HepG2 (cell line): ENCODE data around the gene WWC2. TPM values are rescaled to one million over a fixed set of nuclear protein-coding genes. Genes with fewer than 3 reads are reported as not detected.

Source experiments
- AHR ChIP-seq: IDR thresholded peaks from 2 replicates; pipeline ENCODE4 v1.6.1; 2018; ENCODE audit warnings: missing genetic modification reagents, missing compliant biosample characterization
- FOXJ3 ChIP-seq: sonication (generic); formaldehyde crosslinking; IDR thresholded peaks from 2 replicates; pipeline ENCODE4 v1.4.0; 2020; ENCODE audit warnings: missing genetic modification reagents, mild to moderate bottlenecking, borderline replicate concordance
- HNF4G ChIP-seq, 2 experiments: sonication (generic) in 1 of 2; formaldehyde crosslinking in 1 of 2; IDR thresholded peaks; 2 replicates each; pipeline versions ENCODE4 v1.4.0 to v1.6.1; 2011 to 2020; ENCODE audit warnings: borderline replicate concordance in 2 of 2, low read depth in 2 of 2, mild to moderate bottlenecking in 2 of 2, low read length in 1 of 2, missing genetic modification reagents in 1 of 2, moderate library complexity in 1 of 2
- POGZ ChIP-seq: sonication (generic); formaldehyde crosslinking; IDR thresholded peaks from 2 replicates; pipeline ENCODE4 v1.4.0; 2020; ENCODE audit warnings: mild to moderate bottlenecking, missing genetic modification reagents
- SIX1 ChIP-seq: sonication (generic); formaldehyde crosslinking; IDR thresholded peaks from 2 replicates; pipeline ENCODE4 v1.4.0; 2020; ENCODE audit warnings: missing genetic modification reagents, borderline replicate concordance
- ZFP37 ChIP-seq: sonication (generic); formaldehyde crosslinking; IDR thresholded peaks from 2 replicates; pipeline ENCODE4 v1.4.0; 2020; ENCODE audit warnings: missing genetic modification reagents, borderline replicate concordance
- polyA plus RNA-seq, 8 experiments: library from polyadenylated mRNA; depleted of rRNA in 3 of 8; stranded (reverse) in 7 of 8; unstranded in 1 of 8; fragments of >200 nt; fragmentation: Illumina TruSeq in 4 of 8; extraction: Trizol in 4 of 8; gene quantifications; 2 replicates each; pipeline versions ENCODE4 v1.2.1 to v1.2.3, GENCODE V29; 2011 to 2016; ENCODE audit warnings: low read depth in 4 of 8, missing spikeins in 1 of 8, mixed read lengths in 1 of 8; ENCODE audit not compliant: insufficient read depth in 1 of 8
- total RNA-seq, 5 experiments: library from RNA; depleted of rRNA; stranded (reverse); fragments of >200 nt; fragmentation: Illumina TruSeq; extraction: Trizol; gene quantifications; 2 replicates each; pipeline ENCODE4 v1.2.3, GENCODE V29; 2016; ENCODE audit warnings: low read depth in 1 of 5
- TF ChIP-seq, protein P1 (sequence below): sonication (generic); formaldehyde crosslinking; IDR thresholded peaks from one replicate; pipeline ENCODE4 v1.5.1; 2020; ENCODE audit warnings: mild to moderate bottlenecking, missing genetic modification reagents; ENCODE audit errors: not compliant biosample characterization
- TF ChIP-seq, protein P2 (sequence below): sonication (generic); formaldehyde crosslinking; IDR thresholded peaks from 2 replicates; pipeline ENCODE4 v1.8.0; 2022; ENCODE audit warnings: low read depth, missing genetic modification reagents
- TF ChIP-seq, protein P3 (sequence below): IDR thresholded peaks from 2 replicates; pipeline ENCODE4 v1.6.1; 2016; ENCODE audit warnings: control low read depth
- TF ChIP-seq, protein P4 (sequence below): sonication (generic); formaldehyde crosslinking; IDR thresholded peaks from 2 replicates; pipeline ENCODE4 v1.4.0; 2020; ENCODE audit warnings: low read depth, missing genetic modification reagents
- TF ChIP-seq, protein P5 (sequence below): sonication (generic); formaldehyde crosslinking; IDR thresholded peaks from 2 replicates; pipeline ENCODE4 v1.4.0; 2020; ENCODE audit warnings: low read depth, mild to moderate bottlenecking, missing genetic modification reagents

WWC2 gene
- total and polyA plus RNA-seq, 2 of the 13 experiments (the other 11 are each of a cell fraction or from before 2014, with no cell fraction given): 40.0 to 50.1 TPM

DNA sequence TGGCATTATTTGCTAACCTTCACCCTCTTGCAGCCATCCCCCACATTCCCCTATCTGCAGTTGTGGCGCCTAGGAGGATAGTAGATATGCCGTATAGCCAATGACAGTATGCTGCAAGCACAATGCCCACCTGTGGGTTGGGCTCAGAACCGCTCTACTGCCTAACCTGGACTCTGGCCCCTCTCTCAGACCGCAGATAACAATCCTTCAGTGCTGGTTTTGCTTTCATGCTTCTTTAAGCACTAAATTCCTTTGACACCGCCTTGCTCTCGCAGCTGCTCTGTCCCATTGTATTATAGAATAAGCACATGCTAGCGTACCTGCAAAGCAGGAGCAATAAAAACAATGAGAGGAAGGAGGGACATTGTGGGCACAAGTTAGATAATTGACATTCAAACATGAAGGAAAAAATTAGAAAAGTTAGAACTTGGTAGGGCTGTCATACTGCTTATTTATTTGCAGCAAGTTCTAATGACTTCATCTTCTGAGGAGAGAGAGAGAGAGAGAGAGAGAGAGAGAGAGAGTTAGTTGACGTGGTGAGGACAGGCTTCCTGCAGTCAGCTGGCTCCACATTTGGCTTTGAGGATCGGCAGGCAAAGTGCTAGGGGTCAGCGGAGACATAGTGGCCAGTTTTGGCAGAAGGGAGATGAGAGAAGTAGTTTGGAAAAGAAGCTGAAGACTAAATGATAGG, 55.8 kb downstream of the WWC2 start (continued):
- TF ChIP-seq, protein P1, sequence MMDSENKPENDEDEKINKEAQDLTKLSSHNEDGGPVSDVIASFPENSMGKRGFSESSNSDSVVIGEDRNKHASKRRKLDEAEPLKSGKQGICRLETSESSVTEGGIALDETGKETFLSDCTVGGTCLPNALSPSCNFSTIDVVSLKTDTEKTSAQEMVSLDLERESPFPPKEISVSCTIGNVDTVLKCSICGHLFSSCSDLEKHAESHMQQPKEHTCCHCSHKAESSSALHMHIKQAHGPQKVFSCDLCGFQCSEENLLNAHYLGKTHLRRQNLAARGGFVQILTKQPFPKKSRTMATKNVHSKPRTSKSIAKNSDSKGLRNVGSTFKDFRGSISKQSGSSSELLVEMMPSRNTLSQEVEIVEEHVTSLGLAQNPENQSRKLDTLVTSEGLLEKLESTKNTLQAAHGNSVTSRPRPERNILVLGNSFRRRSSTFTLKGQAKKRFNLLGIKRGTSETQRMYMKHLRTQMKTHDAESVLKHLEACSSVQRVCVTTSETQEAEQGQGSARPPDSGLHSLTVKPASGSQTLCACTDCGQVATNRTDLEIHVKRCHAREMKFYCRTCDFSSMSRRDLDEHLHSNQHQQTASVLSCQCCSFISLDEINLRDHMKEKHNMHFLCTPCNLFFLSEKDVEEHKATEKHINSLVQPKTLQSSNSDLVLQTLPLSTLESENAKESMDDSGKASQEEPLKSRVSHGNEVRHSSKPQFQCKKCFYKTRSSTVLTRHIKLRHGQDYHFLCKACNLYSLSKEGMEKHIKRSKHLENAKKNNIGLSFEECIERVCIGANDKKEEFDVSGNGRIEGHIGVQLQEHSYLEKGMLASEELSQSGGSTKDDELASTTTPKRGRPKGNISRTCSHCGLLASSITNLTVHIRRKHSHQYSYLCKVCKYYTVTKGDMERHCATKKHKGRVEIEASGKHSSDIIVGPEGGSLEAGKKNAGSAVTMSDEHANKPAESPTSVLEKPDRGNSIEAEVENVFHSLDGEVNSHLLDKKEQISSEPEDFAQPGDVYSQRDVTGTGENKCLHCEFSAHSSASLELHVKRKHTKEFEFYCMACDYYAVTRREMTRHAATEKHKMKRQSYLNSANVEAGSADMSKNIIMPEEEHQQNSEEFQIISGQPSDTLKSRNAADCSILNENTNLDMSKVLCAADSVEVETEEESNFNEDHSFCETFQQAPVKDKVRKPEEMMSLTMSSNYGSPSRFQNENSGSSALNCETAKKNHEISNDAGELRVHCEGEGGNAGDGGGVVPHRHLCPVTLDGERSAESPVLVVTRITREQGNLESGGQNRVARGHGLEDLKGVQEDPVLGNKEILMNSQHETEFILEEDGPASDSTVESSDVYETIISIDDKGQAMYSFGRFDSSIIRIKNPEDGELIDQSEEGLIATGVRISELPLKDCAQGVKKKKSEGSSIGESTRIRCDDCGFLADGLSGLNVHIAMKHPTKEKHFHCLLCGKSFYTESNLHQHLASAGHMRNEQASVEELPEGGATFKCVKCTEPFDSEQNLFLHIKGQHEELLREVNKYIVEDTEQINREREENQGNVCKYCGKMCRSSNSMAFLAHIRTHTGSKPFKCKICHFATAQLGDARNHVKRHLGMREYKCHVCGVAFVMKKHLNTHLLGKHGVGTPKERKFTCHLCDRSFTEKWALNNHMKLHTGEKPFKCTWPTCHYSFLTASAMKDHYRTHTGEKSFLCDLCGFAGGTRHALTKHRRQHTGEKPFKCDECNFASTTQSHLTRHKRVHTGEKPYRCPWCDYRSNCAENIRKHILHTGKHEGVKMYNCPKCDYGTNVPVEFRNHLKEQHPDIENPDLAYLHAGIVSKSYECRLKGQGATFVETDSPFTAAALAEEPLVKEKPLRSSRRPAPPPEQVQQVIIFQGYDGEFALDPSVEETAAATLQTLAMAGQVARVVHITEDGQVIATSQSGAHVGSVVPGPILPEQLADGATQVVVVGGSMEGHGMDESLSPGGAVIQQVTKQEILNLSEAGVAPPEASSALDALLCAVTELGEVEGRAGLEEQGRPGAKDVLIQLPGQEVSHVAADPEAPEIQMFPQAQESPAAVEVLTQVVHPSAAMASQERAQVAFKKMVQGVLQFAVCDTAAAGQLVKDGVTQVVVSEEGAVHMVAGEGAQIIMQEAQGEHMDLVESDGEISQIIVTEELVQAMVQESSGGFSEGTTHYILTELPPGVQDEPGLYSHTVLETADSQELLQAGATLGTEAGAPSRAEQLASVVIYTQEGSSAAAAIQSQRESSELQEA (CRISPR knock-in tag): no peak
- TF ChIP-seq, protein P2, sequence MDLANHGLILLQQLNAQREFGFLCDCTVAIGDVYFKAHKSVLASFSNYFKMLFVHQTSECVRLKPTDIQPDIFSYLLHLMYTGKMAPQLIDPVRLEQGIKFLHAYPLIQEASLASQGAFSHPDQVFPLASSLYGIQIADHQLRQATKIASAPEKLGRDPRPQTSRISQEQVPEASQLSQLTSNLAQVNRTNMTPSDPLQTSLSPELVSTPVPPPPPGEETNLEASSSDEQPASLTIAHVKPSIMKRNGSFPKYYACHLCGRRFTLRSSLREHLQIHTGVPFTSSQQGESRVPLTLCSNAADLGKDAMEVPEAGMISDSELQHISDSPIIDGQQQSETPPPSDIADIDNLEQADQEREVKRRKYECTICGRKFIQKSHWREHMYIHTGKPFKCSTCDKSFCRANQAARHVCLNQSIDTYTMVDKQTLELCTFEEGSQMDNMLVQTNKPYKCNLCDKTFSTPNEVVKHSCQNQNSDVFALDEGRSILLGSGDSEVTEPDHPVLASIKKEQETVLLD (CRISPR knock-in tag): no peak; the same call in 1 of the 2 replicates
- TF ChIP-seq POGZ (CRISPR knock-in tag) (0 out of 2 replicates have a peak, but pooled peaks have one; percentile 22), AHR (no peak), HNF4G (IDR thresholded peaks at IDR 0.05; ENCODE audit: borderline replicate concordance, low read depth, low read length) (peak; percentile 80), HNF4G (CRISPR knock-in tag; IDR thresholded peaks at IDR 0.05; ENCODE audit: borderline replicate concordance, low read depth) (peak; percentile 33; the same call in 1 of the 2 replicates), SIX1 (CRISPR knock-in tag) (no peak; the same call in 1 of the 2 replicates), FOXJ3 (no peak), ZFP37 (CRISPR knock-in tag) (no peak)
- TF ChIP-seq, protein P3, sequence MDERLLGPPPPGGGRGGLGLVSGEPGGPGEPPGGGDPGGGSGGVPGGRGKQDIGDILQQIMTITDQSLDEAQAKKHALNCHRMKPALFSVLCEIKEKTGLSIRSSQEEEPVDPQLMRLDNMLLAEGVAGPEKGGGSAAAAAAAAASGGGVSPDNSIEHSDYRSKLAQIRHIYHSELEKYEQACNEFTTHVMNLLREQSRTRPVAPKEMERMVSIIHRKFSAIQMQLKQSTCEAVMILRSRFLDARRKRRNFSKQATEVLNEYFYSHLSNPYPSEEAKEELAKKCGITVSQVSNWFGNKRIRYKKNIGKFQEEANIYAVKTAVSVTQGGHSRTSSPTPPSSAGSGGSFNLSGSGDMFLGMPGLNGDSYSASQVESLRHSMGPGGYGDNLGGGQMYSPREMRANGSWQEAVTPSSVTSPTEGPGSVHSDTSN (CRISPR knock-in tag): no peak
- TF ChIP-seq, protein P4, sequence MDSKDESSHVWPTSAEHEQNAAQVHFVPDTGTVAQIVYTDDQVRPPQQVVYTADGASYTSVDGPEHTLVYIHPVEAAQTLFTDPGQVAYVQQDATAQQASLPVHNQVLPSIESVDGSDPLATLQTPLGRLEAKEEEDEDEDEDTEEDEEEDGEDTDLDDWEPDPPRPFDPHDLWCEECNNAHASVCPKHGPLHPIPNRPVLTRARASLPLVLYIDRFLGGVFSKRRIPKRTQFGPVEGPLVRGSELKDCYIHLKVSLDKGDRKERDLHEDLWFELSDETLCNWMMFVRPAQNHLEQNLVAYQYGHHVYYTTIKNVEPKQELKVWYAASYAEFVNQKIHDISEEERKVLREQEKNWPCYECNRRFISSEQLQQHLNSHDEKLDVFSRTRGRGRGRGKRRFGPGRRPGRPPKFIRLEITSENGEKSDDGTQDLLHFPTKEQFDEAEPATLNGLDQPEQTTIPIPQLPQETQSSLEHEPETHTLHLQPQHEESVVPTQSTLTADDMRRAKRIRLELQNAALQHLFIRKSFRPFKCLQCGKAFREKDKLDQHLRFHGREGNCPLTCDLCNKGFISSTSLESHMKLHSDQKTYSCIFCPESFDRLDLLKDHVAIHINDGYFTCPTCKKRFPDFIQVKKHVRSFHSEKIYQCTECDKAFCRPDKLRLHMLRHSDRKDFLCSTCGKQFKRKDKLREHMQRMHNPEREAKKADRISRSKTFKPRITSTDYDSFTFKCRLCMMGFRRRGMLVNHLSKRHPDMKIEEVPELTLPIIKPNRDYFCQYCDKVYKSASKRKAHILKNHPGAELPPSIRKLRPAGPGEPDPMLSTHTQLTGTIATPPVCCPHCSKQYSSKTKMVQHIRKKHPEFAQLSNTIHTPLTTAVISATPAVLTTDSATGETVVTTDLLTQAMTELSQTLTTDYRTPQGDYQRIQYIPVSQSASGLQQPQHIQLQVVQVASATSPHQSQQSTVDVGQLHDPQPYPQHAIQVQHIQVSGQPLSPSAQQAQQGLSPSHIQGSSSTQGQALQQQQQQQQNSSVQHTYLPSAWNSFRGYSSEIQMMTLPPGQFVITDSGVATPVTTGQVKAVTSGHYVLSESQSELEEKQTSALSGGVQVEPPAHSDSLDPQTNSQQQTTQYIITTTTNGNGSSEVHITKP (CRISPR knock-in tag): no peak
- TF ChIP-seq, protein P5, sequence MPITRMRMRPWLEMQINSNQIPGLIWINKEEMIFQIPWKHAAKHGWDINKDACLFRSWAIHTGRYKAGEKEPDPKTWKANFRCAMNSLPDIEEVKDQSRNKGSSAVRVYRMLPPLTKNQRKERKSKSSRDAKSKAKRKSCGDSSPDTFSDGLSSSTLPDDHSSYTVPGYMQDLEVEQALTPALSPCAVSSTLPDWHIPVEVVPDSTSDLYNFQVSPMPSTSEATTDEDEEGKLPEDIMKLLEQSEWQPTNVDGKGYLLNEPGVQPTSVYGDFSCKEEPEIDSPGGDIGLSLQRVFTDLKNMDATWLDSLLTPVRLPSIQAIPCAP (CRISPR knock-in tag): no peak
